Urinary bladder (tissue), 4 donors: ENCODE data around the gene SLC22A15. TPM values are rescaled to one million over a fixed set of nuclear protein-coding genes. Genes with fewer than 3 reads are reported as not detected.
A peak's percentile ranks its signal among the peaks of the same experiment; 100 is the strongest.
"Not testable (repeated sequence)": the region's sequence is repeated elsewhere in the genome, so short reads cannot be mapped to it uniquely, and the experiment has no call there.

Source experiments
- DNase-seq: peaks from one replicate; pipeline ENCODE4 v3.0.0-alpha.2; 2015; ENCODE audit errors: extremely low spot score
- H3K27ac ChIP-seq: one replicate; pipeline ENCODE4 v1.5.1; 2013; ENCODE audit warnings: low read depth, mild to moderate bottlenecking, moderate library complexity
- H3K36me3 ChIP-seq: one replicate; pipeline ENCODE4 v1.6.1; 2013; ENCODE audit warnings: mild to moderate bottlenecking, moderate library complexity; ENCODE audit not compliant: insufficient read depth
- H3K4me1 ChIP-seq: one replicate; pipeline ENCODE4 v1.6.1; 2013; ENCODE audit warnings: mild to moderate bottlenecking, moderate library complexity; ENCODE audit not compliant: insufficient read depth
- H3K4me3 ChIP-seq: one replicate; pipeline ENCODE4 v1.5.1; 2013; ENCODE audit warnings: low read depth, low read length
- WGBS: extraction: QIAGEN DNeasy Blood & Tissue Kit; methylation state at CpG from one replicate; pipeline ENCODE4 v1.1.7; 2013; 5-methylcytosine and 5-hydroxymethylcytosine counted together
- polyA plus RNA-seq: library from polyadenylated mRNA; stranded (reverse); fragments of 200-250 nt; gene quantifications from one replicate; pipeline ENCODE4 v1.2.3, GENCODE V29; 2013
- total RNA-seq: library from RNA; depleted of rRNA; stranded (reverse); fragments of >200 nt; gene quantifications from one replicate; pipeline ENCODE4 v1.2.3, GENCODE V29; 2014
- donor health status: healthy with polysubstance abuse.
- donor health status: healthy.

SLC22A15 gene
- total and polyA plus RNA-seq, 2 donors, result 1.5 to 6.6 TPM

GRCh38 chr1:116026631-116027030, 50.3 kb downstream of the SLC22A15 start:
- WGBS, result 92% methylated on average over 4 of the region's 4 CpGs
- no peak overlapping the region for H3K4me3 ChIP-seq
- no peak for DNase-seq
- no peak overlapping the region for H3K27ac ChIP-seq
- no peaks in the 10 kb centered on the region for H3K36me3 ChIP-seq
- H3K4me1 ChIP-seq, result no peaks in the 10 kb centered on the region

DNA sequence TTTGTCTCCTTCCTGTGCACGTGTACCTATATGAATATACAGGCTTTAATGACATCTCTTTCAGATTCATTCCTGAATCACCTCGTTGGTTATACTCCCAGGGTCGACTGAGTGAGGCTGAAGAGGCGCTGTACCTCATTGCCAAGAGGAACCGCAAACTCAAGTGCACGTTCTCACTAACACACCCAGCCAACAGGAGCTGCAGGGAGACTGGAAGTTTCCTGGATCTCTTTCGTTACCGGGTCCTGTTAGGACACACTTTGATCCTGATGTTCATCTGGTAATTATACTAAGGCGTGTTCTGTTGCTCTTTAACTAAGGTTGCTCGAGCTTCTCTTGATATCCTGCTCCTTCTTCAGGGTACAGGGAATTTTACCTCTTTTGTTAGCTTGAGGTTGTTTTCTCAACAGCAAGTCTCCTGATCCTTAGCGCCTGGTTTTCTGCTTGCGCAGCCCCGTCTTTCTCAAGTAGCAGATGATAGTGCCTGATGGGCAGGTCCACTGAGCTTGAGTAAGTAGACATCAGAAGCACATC, 55.1 kb downstream of the SLC22A15 start:
- H3K4me1 ChIP-seq, result no peaks in the 10 kb centered on the region
- WGBS, result 88% methylated on average over 13 of the region's 13 CpGs
- H3K4me3 ChIP-seq, result no peak overlapping the region
- no peak for DNase-seq
- no peaks in the 10 kb centered on the region for H3K36me3 ChIP-seq
- no peak overlapping the region for H3K27ac ChIP-seq

GRCh38 chr1:116033322-116033721, 57.0 kb downstream of the SLC22A15 start:
- DNase-seq, result peak; percentile 72
- Histone ChIP-seq H3K27ac (no peak overlapping the region), H3K4me3 (no peak overlapping the region), H3K4me1 (no peaks in the 10 kb centered on the region), H3K36me3 (no peaks in the 10 kb centered on the region)
- 54% methylated on average over 3 of the region's 3 CpGs for WGBS

DNA sequence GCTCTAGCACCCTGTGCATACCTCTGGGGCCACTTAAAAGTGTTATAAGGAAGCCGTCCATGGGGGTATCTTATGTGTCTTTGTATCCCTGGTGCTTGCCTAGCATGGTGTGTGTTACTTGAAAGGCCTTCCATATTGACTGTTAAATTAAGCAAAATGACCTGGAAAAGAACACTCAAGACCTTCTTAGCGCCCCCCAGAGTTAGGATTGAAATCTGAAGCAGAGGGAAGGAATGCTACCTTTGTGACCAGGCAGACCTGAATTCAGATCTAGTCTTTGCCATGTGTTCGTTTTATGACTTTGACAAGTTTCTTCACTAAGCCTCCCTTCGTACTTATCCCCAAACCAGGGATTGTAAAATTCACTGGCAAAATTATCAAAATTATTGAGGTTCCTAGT, 59.9 kb downstream of the SLC22A15 start:
- DNase-seq, result no peak
- Histone ChIP-seq H3K36me3 (no peaks in the 10 kb centered on the region), H3K4me3 (no peak overlapping the region), H3K27ac (no peak overlapping the region), H3K4me1 (no peaks in the 10 kb centered on the region)
- 73% methylated on average over 4 of the region's 4 CpGs for WGBS

GRCh38 chr1:116038679-116039078, 62.4 kb downstream of the SLC22A15 start:
- no peaks in the 10 kb centered on the region for H3K4me1 ChIP-seq
- WGBS, result 30% methylated on average over 2 of the region's 2 CpGs
- H3K4me3 ChIP-seq, result no peak overlapping the region
- H3K27ac ChIP-seq, result no peak overlapping the region
- H3K36me3 ChIP-seq, result no peaks in the 10 kb centered on the region
- DNase-seq, result no peak

DNA sequence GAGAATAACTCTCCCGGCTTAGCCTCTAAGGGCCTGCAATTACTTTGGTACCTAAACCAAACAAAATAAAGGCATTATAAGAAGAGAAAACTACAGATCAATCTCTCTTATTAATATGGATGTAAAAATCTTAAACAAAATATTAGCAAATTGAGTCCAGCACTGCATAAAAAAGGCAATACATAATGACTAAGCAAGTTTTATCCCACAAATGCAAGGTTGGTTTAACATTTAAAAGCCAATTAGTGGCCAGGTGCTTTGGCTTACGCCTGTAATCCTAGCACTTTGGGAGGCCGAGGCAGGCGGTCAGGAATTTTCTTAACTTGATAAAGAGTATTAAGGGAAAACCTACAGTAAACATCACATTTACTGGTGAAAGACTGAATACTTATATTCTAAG, 67.8 kb downstream of the SLC22A15 start:
- no peaks in the 10 kb centered on the region for H3K4me1 ChIP-seq
- WGBS, result 89% methylated on average over 4 of the region's 4 CpGs
- DNase-seq, result no peak

GRCh38 chr1:116046933-116047332, 70.6 kb downstream of the SLC22A15 start:
- H3K4me1 ChIP-seq, DNase-seq: not testable (repeated sequence)
- 88% methylated on average over 8 of the region's 8 CpGs for WGBS

More for the DNA sequence above, 67.8 kb downstream of the SLC22A15 start:
- H3K27ac ChIP-seq, result no peak overlapping the region
- H3K36me3 ChIP-seq, result no peaks in the 10 kb centered on the region
- no peak overlapping the region for H3K4me3 ChIP-seq

DNA sequence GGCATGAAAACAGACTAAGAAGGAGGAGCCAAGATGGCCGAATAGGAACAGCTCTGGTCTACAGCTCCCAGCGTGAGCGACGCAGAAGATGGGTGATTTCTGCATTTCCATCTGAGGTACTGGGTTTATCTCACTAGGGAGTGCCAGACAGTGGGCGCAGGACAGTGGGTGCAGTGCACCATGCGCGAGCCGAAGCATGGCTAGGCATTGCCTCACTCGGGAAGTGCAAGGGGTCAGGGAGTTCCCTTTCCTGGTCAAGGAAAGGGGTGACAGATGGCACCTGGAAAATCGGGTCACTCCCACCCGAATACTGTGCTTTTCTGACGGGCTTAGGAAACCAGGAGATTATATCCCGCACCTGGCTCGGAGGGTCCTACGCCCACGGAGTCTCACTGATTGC, 75.6 kb downstream of the SLC22A15 start:
- not testable (repeated sequence) for H3K27ac ChIP-seq, H3K36me3 ChIP-seq, H3K4me3 ChIP-seq, H3K4me1 ChIP-seq, DNase-seq
- WGBS, result 96% methylated on average over 16 of the region's 16 CpGs

More at GRCh38 chr1:116046933-116047332, 70.6 kb downstream of the SLC22A15 start:
- H3K36me3 ChIP-seq, H3K4me3 ChIP-seq, H3K27ac ChIP-seq: not testable (repeated sequence)

DNA sequence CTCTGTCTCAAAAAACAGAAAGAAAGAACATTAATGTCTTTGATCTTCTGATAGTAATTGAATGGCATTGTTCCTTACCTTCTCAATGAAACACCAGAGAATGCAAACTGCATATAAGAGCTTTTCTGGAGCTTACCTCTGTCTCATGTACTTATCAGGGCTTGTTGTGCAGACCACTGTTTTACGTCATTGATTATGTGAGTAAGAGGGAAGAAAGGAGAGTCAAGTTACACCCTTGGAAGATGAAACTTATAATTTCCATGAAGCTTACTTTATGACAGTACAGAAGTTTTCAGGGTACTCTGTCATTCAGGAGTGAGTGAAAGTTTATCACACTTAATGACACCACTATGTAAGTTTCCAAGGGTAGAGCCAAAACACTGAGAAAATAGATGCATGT, 85.9 kb downstream of the SLC22A15 start:
- Histone ChIP-seq H3K4me1 (no peaks in the 10 kb centered on the region), H3K36me3 (peaks cover 6% of the 10 kb centered on the region), H3K27ac (no peak overlapping the region), H3K4me3 (no peak overlapping the region)
- DNase-seq, result no peak
- WGBS, result 69% methylated on average over 1 of the region's 1 CpG

DNA sequence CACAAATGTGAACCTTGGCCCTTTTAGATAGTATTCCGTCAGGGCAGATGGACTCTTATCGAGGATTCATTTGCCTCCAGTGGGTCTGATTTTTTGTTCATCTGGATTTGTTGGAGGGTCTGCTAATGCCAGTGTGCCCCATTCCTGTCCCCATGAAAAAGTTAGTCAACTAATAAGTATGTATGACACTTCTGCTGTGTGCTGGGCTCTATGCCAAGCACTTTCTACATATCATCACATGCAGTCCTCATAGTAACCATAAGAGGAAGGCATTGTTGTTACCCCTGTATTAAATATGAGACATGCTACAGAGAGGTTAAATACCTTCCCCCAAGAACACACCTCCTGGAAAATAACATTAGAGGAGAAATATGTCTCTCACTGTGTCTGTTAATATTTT, 88.3 kb downstream of the SLC22A15 start:
- WGBS, result 95% methylated on average over 2 of the region's 2 CpGs
- Histone ChIP-seq H3K36me3 (peaks cover 6% of the 10 kb centered on the region), H3K4me3 (no peak overlapping the region), H3K27ac (no peak overlapping the region), H3K4me1 (no peaks in the 10 kb centered on the region)
- DNase-seq, result no peak

DNA sequence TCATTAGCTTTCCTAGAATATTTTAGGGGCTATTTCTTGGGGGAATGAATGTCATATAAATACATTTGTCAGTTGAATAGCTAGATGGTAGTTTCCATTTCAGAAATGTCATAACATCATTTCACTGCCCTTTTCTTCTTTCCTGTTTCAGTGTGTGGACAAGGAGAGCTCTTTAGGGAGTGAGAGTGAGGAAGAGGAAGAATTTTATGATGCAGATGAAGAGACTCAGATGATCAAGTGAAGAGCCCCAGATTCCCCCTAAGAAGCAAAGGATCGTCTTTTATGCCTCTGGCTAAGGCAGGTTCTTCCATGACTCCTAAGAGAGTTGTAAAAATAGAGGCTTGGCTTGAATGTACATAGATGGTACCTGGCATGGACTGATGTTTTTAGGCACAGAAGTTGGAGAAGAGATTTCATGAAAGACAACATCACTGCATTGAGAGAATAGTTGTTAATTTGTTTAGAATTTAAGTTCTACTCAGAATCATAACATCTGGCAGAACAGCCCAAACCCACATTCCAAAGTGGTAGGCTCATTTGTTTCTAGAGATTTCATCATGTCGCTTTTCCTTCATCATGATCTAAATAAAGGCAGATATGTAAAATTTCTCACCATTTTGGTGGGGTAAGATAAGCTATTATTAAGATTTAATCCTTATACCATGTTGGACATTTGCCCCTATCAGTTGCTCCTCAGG, 90.7 kb downstream of the SLC22A15 start:
- peaks cover 6% of the 10 kb centered on the region for H3K36me3 ChIP-seq
- no peak for DNase-seq
- H3K27ac ChIP-seq, result peak overlapping the region; percentile 23
- H3K4me3 ChIP-seq, result no peak overlapping the region
- WGBS, result 54% methylated on average over 2 of the region's 2 CpGs
- no peaks in the 10 kb centered on the region for H3K4me1 ChIP-seq

- no peak overlapping the region for H3K4me3 ChIP-seq
- H3K27ac ChIP-seq, result peak overlapping the region; percentile 16
- peaks cover 6% of the 10 kb centered on the region for H3K36me3 ChIP-seq
- H3K4me1 ChIP-seq, result no peaks in the 10 kb centered on the region
- no peak for DNase-seq
- 60% methylated on average over 2 of the region's 2 CpGs for WGBS
Measured at GRCh38 chr1:116067566-116067890, 91.2 kb downstream of the SLC22A15 start.

GRCh38 chr1:116075575-116075974, 99.3 kb downstream of the SLC22A15 start:
- no peak overlapping the region for H3K4me3 ChIP-seq
- WGBS, result 0% methylated on average over 1 of the region's 1 CpG
- no peaks in the 10 kb centered on the region for H3K4me1 ChIP-seq
- H3K27ac ChIP-seq, result no peak overlapping the region
- DNase-seq, result no peak
- no peaks in the 10 kb centered on the region for H3K36me3 ChIP-seq

GRCh38 chr1:116075990-116076389, 99.7 kb downstream of the SLC22A15 start:
- Histone ChIP-seq H3K27ac (no peak overlapping the region), H3K4me3 (no peak overlapping the region), H3K36me3 (no peaks in the 10 kb centered on the region), H3K4me1 (no peaks in the 10 kb centered on the region)
- no peak for DNase-seq
- 79% methylated on average over 4 of the region's 4 CpGs for WGBS
